NCI-H128 (cell line): ENCODE results near the gene TAOK3.
"Not testable (repeated sequence)": the region's sequence is repeated elsewhere in the genome, so short reads cannot be mapped to it uniquely, and the experiment has no call there.

Experiments
- DNase-seq: peaks from one replicate; lab custom pipeline; 2025; ENCODE audit not compliant: unreplicated experiment; lab: John Stamatoyannopoulos, UW

The TAOK3 gene

DNA sequence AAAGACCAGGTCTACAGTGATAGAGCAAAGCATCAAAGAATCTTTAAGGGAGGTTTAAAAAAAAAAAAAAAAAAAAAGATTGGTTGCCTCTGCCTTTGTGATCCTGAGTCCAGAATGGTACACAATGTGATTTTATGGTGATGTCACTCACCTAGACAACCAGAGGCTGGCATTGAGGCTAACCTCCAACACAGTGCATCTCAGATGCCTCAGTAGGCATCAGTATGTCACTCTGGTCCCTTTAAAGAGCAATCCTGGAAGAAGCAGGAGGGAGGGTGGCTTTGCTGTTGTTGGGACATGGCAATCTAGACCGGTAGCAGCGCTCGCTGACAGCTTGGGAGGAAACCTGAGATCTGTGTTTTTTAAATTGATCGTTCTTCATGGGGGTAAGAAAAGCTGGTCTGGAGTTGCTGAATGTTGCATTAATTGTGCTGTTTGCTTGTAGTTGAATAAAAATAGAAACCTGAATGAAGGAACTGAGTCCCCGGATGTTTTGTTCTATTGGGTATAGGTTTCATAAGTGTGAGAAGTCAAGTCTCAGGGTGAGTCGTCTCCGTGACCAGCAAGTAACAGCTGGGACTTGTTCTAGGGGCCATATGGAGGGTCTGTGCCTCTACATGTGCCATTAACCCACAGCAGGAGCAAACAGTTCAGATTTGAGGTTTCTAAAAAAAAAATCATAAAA lies 227.5 kb downstream of the TAOK3 start:
- DNase-seq = no peak

- no peak for DNase-seq
These were observed 228.2 kb downstream of the TAOK3 start for GRCh38 chr12:118144499-118144898.

GRCh38 chr12:118140825-118141224 lies 231.9 kb downstream of the TAOK3 start:
- no peak for DNase-seq

GRCh38 chr12:118137148-118137678 lies 235.5 kb downstream of the TAOK3 start:
- DNase-seq = no peak

DNA sequence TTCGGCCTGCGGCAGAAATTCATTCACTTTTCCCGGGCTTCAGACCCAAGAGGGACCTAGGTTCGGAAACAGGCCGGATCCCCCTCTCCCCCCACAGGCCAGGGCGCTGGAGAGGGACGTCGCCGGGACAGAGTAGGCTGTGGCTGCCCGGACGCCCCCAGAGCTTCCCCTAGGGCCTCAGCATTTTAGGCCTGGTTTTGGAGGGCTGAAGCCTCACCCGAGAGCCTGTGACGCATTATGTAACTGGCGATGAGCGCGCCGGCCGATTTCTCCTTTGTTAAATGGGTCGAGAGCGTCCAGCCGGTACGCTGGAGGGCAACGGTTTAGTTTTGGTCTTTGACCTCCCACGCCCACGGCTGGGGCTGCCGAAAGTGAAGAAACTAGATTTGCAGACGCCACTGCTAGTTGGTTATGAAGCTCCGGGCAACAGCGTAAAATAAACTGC lies 236.1 kb downstream of the TAOK3 start:
- DNase-seq = no peak

GRCh38 chr12:118135788-118136558 lies 236.7 kb downstream of the TAOK3 start, which contains the start of gene PEBP1:
Gene PEBP1 (plus strand): TSS chr12:118136124. CDS start chr12:118136210, 86 bp downstream.
- peak; percentile 88 for DNase-seq

DNA sequence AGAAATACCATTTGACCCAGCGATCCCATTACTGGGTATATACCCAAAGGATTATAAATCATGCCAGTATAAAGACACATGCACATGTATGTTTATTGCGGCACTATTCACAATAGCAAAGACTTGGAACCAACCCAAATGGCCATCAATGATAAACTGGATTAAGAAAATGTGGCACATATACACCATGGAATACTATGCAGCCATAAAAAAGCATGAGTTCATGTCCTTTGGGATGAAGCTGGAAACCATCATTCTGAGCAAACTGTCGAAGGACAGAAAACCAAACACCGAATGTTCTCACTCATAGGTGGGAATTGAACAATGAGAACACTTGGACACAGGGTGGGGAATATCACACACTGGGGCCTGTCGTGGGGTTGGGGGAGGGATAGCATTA lies 243.3 kb downstream of the TAOK3 start:
- not testable (repeated sequence) for DNase-seq

DNA sequence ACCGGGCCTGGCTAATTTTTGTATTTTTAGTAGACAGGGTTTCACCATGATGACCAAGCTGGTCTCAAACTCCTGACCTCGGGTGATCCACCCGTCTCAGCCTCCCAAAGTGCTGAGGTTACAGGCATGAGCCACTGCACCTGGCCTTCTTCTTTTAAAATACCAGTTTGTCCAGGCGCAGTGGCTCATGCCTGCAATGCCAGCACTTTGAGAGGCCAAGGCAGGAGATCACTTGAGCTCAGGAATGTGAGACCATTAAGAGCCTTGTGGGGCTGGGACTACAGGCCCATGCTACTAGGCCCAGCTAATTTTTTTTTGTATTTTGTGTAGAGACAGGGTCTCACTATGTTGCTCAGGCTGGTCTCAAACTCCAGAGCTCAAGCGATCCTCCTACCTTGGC lies 244.8 kb downstream of the TAOK3 start:
- no peak for DNase-seq

DNA sequence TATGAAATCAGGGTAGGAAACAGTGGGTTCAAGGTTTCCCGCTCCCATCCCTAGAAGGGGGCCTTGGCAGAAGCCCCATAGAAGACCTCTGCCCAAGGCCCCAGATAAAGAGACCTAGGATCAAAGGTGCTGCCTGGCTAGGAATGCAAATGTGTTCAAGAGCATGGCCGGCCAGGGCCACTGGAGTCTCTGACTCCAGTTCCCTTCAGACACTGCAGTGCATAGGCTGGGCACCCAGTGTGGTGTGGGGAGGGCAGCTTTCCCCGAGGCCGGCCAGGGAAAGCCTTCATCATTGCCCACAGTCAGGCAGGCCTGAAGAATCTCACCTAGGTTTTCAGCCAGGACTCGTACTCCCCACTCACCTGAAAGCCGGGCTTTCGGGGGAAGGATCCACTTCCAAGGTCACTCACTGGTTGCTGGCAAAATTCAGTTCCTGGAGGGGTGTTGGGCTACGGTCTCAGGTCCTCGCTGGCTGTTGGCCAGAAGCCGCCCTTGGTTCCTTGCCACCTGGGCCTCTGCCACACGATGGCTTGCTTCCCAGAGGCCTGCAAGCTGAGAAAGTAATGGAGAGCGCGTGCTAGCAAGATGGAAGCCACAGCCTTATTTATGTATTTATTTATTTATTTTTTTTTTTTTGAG lies 246.5 kb downstream of the TAOK3 start:
- no peak for DNase-seq

DNA sequence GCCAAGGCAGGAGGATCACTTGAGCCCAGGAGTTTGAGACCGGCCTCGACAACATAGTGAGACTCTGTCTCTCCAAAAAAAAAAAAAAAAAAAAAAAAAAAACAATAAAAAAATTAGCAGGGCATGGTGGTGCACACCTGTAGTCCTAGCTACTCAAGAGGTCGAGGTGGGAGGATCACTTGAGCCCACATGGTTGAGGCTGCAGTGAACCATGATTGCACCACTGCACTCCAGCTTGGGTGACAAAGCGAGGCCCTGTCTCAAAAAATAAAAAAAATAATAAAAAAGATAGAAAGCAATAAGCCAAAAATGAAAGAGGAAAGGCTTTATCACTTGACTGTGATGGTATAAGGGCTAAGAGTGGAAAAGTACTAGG lies 247.0 kb downstream of the TAOK3 start:
- no peak for DNase-seq

- DNase-seq = no peak
These were observed 248.3 kb downstream of the TAOK3 start for GRCh38 chr12:118124333-118124874.

- no peak for DNase-seq
These were observed 250.4 kb downstream of the TAOK3 start for GRCh38 chr12:118122264-118122663.

DNA sequence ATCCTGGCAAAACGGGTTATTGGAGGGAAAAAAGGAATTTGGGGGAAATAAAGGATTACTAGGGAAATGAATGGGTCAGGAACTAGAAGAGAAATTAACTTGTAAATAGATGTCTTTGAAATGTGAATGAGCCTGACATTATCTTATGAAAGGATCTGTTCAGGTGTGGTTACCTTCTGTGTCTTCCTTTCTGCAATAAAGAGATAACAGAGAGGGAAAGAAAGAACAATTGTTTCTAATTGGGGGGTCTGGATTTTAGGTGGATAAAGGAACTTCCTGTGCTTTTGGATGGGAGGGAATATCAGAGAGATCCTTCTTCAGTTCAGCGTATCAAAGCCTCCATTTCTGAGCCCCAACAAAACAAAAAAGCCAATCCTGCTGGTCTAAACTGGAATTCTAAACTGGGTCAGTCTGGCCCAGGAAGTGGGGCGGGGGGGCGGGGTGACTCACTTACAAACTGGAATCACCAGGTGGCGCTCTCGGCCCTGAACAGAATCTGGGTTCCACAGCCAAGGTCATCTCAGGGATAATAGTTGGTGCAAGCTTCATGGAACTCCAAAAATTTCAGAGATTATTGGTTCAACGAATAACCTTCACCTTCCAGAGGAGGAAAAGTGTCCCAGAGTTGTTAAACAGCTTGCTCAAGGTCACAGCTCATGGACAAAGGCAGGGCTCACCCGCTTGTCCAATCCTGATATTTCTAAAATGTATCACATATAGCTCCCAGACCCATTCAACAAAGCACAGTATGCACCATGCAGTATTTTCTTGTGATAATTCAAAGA lies 251.9 kb downstream of the TAOK3 start:
- peak; percentile 45 for DNase-seq

DNA sequence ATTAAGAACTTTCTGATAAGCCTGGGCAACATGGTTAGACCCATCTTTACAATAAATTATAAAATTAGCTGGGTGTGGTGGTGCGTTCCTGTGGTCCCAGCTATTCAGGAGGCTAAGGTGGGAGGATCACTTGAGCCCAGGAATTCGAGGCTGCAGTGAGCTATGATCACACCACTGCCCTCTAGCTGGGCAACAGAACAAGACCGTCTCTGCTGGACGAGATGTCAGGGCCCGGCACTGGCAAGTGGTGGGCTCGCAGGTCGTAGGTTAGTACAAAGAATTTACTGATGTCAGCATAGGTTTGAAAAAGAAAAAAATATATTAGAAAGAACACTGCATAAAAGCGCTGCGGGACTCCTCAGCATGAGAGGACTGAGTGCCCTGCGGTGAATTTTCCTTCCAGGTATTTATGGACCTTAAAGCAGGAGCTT lies 253.2 kb downstream of the TAOK3 start:
- DNase-seq = no peak

GRCh38 chr12:118109088-118109487 lies 263.6 kb downstream of the TAOK3 start:
- DNase-seq = no peak

DNA sequence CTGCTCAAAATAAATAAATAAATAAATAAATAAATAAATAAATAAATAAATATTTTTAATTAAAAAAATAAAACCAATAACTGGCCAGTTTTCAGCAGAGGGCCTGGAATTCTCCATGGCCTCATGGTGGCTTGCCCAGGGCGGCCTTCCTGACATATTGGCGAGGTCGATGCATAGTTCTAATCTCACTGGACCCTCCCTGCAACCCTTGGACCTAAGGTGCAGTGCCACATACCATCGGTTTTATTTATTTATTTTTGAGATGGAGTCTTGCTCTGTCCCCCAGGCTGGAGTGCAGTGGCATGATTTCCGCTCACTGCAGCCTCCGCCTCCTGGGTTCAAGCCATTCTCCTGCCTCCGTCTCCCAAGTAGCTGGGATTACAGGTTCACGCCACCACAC lies 265.0 kb downstream of the TAOK3 start:
- DNase-seq = no peak

DNA sequence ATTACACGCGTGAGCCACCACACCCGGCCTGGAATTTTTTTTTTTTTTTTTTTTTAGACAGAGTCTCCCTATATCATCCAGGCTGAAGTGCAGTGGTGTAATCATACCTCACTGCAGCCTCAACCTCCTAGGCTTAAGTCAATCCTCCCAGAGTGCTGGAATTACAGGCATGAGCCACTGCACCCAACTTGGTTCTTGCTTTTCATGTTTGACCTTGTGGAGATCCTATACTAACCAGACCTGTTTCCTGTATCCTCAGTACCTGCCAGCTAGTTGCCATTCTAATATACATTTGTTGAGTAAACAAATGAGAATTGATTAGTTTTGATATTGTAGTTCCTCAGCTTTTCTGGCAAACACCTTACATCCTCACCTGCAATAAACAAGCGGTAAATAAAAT lies 265.7 kb downstream of the TAOK3 start:
- no peak for DNase-seq

DNA sequence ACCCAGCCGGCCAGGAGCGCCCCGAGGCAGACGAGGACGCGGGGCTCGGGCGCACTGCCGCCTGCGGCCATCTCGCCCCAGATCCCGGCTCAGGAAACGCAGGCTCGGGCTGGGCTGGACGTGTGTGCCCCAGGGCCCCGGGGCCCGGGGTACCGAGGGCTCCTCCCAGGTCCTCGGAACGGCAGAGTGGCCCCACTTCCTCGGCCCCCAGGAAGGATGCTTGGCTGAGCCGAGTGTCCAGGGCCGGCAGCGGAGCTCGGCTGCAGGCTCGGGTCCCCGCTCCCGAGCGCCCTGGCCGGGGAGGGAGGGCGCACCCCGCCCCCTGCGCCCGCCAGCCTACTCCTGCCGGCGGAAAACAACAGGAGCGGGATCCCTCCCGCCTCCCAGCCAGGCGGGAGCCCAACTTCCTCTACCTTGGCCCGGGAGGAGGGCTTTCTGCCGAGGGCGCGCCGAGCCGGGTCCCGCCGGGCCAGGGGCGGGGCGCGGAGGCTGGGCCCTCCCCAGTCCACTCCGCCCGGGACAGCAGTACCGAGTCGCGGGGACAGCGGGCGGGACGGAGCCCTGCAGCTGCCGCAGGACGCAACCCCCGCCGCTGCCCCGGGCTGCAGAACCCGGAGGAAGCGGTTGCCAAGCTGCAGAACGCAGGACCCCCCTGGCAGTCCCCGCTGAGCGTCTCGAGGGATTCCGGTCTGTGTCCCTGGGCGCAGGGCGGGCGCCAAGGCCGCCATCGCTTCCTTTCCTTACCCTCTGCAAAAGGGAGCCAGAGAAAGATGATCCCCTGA lies 268.9 kb downstream of the TAOK3 start, which contains the start of gene VSIG10:
Gene VSIG10 (minus strand): TSS at position 411 of the 782 bp plus-strand sequence. CDS start 340 bp downstream, at position 71.
- peak; percentile 44 for DNase-seq

DNA sequence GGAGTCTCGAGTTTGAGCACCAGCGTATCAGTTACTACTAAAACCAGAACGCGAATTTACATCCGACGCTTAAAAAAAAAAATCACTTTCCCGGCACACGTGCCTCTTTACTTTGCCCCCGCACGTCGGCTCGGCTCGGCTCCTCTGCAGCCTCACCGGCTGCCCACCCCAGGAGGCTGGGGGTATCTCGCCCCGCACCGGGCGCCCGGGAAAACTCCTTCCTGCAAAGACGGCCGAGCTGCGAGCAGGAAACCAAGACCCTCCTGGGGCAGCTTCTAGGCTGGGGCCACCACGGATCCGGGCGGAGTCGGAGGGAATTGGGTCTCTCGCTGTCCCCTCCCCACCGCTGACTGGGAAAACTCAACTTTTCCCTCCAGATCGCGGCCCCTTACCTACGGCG lies 269.5 kb downstream of the TAOK3 start:
- DNase-seq = peak; percentile 18

DNA sequence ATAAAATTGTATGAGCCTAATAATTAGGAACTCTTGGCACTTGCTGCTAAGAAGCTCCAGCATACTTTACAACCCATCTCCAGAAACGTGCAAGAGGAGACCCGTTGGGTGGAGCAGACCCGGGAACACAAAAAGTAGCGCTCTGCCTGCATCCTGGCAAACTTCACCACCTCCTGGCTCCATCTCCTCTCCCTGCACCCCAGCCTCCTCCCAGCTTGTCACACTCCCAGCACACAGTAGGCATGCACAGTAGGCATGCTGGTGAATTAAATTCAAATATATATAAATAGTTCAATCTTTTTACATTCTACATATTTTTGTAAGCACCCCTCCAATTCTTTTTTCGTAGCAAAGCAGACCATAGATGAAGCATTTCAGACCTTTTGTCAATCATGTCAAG lies 270.1 kb downstream of the TAOK3 start:
- DNase-seq = no peak
